K562 (cell line): ENCODE measurements around the gene CTAGE1. TPM values are rescaled to one million over a fixed set of nuclear protein-coding genes. Genes with fewer than 3 reads are reported as not detected.

ENCODE experiments used
- ETV5 ChIP-seq: sonication (generic); formaldehyde crosslinking; IDR thresholded peaks from 2 replicates; pipeline ENCODE4 v1.4.0; 2020; ENCODE audit warnings: low read depth, mild to moderate bottlenecking, missing genetic modification reagents
- FOXA3 ChIP-seq, 2 experiments: fragments of 450-650 bp in 1 of 2; sonication (generic) in 1 of 2; formaldehyde crosslinking; IDR thresholded peaks in 1 of 2; conservative IDR thresholded peaks in 1 of 2; 2 replicates each; pipeline versions ENCODE4 v1.4.0 to v1.8.0; 2020 to 2022; ENCODE audit warnings: mild to moderate bottlenecking in 2 of 2, missing genetic modification reagents in 1 of 2
- GMEB1 ChIP-seq: fragments of 250-450 bp; sonication (Bioruptor Pico); IDR thresholded peaks from 2 replicates; pipeline ENCODE4 v1.4.0; 2020; ENCODE audit warnings: mild to moderate bottlenecking
- HEY1 ChIP-seq: fragments of 250-450 bp; sonication (Bioruptor Pico); IDR thresholded peaks from 2 replicates; pipeline ENCODE4 v1.5.0; 2020; ENCODE audit warnings: mild to moderate bottlenecking, moderate library complexity, borderline replicate concordance
- KLF13 ChIP-seq: fragments of 450-650 bp; IDR thresholded peaks from 2 replicates; pipeline ENCODE4 v1.6.1; 2016; ENCODE audit warnings: missing genetic modification characterization, low read depth, mild to moderate bottlenecking, missing compliant biosample characterization, moderate library complexity, borderline replicate concordance
- NR4A1 ChIP-seq, 2 experiments: fragments of 250-450 bp in 1 of 2; fragments of 450-650 bp in 1 of 2; sonication (Bioruptor Pico) in 1 of 2; IDR thresholded peaks; 2 replicates each; pipeline versions ENCODE4 v1.4.0 to v1.6.1; 2016 to 2020; ENCODE audit warnings: mild to moderate bottlenecking in 2 of 2, missing compliant biosample characterization in 1 of 2, missing genetic modification characterization in 1 of 2, moderate library complexity in 1 of 2
- OTX1 ChIP-seq: fragments of 450-650 bp; formaldehyde crosslinking; IDR thresholded peaks from 2 replicates; pipeline ENCODE4 v1.4.0; 2022; ENCODE audit warnings: mild to moderate bottlenecking
- SREBF2 ChIP-seq: sonication (generic); formaldehyde crosslinking; IDR thresholded peaks from 2 replicates; pipeline ENCODE4 v1.4.0; 2020; ENCODE audit warnings: mild to moderate bottlenecking, missing genetic modification reagents
- ZNF436 ChIP-seq: fragments of 250-450, 450-650 bp; sonication (Bioruptor Pico); formaldehyde crosslinking; IDR thresholded peaks from 2 replicates; pipeline ENCODE4 v1.7.0; 2020; ENCODE audit warnings: mild to moderate bottlenecking
- ZNF444 ChIP-seq: fragments of 250-450 bp; sonication (Bioruptor Pico); IDR thresholded peaks from 2 replicates; pipeline ENCODE4 v1.4.0; 2020; ENCODE audit warnings: mild to moderate bottlenecking, moderate library complexity
- ZNF695 ChIP-seq: fragments of 450-650 bp; formaldehyde crosslinking; IDR thresholded peaks from 2 replicates; pipeline ENCODE4 v1.4.0; 2020; ENCODE audit warnings: mild to moderate bottlenecking, moderate library complexity
- polyA plus RNA-seq, 8 experiments: library from polyadenylated mRNA; depleted of rRNA in 4 of 8; stranded (reverse) in 5 of 8; unstranded in 3 of 8; fragments of >200 nt; fragmentation: Nextera tagmentation in 2 of 8; fragmentation: Illumina TruSeq in 1 of 8; extraction: Ambion mirVana in 2 of 8; extraction: Trizol in 1 of 8; gene quantifications; 2 replicates each; pipeline versions ENCODE4 v1.2.1 to v1.2.3, GENCODE V29; 2011 to 2014; ENCODE audit warnings: inconsistent platforms in 1 of 8, missing spikeins in 1 of 8
- total RNA-seq, 7 experiments: library from RNA; depleted of rRNA in 6 of 7; stranded (reverse); fragments of >200 nt in 6 of 7; fragmentation: Illumina TruSeq in 2 of 7; extraction: Trizol in 2 of 7; gene quantifications; 2 replicates each; pipeline versions ENCODE4 v1.2.1 to v1.2.3, GENCODE V29; 2011 to 2021; ENCODE audit warnings: low replicate concordance in 1 of 7
- TF ChIP-seq, protein P1 (sequence below): fragments of 250-450 bp; sonication (Bioruptor Pico); IDR thresholded peaks from 2 replicates; pipeline ENCODE4 v1.5.0; 2021; ENCODE audit warnings: mild to moderate bottlenecking, borderline replicate concordance
- TF ChIP-seq, protein P2 (sequence below): fragments of 450-650 bp; IDR thresholded peaks from 2 replicates; pipeline ENCODE4 v1.6.1; 2017; ENCODE audit warnings: antibody characterized with exemption, mild to moderate bottlenecking
- TF ChIP-seq, protein P3 (sequence below): fragments of 450-650 bp; formaldehyde crosslinking; IDR thresholded peaks from 2 replicates; pipeline ENCODE4 v1.4.0; 2022; ENCODE audit warnings: mild to moderate bottlenecking, moderate library complexity
- TF ChIP-seq, protein P4 (sequence below), 2 experiments: fragments of 450-650 bp in 1 of 2; sonication (generic) in 1 of 2; formaldehyde crosslinking; conservative IDR thresholded peaks; 2 replicates each; pipeline versions ENCODE4 v1.4.0 to v1.8.1; 2020 to 2022; ENCODE audit warnings: mild to moderate bottlenecking in 1 of 2, missing genetic modification reagents in 1 of 2

The CTAGE1 gene
- total and polyA plus RNA-seq, 9 of the 15 experiments (the other 6 are each of a cell fraction or from before 2014, with no cell fraction given), result not detected

DNA sequence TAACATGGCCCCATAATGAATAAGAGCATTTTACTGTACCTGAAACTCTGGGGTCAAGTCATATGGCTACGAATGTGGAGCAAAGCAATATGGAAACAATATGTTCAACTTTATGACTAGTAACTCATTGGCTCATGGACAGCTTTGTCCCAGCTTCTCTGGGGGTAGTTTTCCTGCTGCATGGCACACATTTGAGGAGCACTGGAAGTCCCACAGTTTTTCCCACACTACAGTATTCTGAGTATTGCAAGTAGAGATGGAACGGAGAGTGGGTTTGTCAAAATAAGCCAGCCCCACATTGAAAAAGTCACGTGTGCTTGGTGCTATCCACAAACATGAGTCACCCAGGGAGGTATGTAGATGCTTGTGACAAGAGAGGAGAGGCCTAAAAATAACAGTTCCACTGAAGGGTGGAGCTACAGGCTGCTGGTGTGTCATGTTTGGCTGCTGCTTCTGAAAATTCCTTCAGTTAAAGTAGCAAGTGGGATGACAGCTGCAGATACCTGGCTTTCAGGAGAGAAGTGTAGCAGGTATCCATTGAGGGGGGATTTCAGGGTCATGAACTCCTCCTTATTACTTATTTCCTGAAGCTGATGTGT, 48.2 kb upstream of the CTAGE1 start (continued):
- TF ChIP-seq HEY1 (CRISPR knock-in tag) (0 out of 2 replicates have a peak, but pooled peaks have one; percentile 39), SREBF2 (CRISPR knock-in tag) (no peak), ETV5 (CRISPR knock-in tag) (peak; percentile 57; the same call in 1 of the 2 replicates), ZNF436 (no peak), FOXA3 (CRISPR knock-in tag; conservative IDR thresholded peaks at IDR 0.05 in 1 of 2, IDR thresholded peaks at IDR 0.05 in 1 of 2) (no peak), KLF13 (tag) (no peak), GMEB1 (CRISPR knock-in tag) (peak; percentile 28; the same call in 1 of the 2 replicates), ZNF444 (CRISPR knock-in tag) (no peak), NR4A1 (CRISPR knock-in tag; IDR thresholded peaks at IDR 0.05) (no peak), NR4A1 (tag; IDR thresholded peaks at IDR 0.05) (peak; percentile 71), OTX1 (CRISPR knock-in tag) (no peak), ZNF695 (CRISPR knock-in tag) (no peak)
- TF ChIP-seq, protein P1, sequence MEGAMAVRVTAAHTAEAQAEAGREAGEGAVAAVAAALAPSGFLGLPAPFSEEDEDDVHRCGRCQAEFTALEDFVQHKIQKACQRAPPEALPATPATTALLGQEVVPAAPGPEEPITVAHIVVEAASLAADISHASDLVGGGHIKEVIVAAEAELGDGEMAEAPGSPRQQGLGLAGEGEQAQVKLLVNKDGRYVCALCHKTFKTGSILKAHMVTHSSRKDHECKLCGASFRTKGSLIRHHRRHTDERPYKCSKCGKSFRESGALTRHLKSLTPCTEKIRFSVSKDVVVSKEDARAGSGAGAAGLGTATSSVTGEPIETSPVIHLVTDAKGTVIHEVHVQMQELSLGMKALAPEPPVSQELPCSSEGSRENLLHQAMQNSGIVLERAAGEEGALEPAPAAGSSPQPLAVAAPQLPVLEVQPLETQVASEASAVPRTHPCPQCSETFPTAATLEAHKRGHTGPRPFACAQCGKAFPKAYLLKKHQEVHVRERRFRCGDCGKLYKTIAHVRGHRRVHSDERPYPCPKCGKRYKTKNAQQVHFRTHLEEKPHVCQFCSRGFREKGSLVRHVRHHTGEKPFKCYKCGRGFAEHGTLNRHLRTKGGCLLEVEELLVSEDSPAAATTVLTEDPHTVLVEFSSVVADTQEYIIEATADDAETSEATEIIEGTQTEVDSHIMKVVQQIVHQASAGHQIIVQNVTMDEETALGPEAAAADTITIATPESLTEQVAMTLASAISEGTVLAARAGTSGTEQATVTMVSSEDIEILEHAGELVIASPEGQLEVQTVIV, result no peak
- TF ChIP-seq, protein P2, sequence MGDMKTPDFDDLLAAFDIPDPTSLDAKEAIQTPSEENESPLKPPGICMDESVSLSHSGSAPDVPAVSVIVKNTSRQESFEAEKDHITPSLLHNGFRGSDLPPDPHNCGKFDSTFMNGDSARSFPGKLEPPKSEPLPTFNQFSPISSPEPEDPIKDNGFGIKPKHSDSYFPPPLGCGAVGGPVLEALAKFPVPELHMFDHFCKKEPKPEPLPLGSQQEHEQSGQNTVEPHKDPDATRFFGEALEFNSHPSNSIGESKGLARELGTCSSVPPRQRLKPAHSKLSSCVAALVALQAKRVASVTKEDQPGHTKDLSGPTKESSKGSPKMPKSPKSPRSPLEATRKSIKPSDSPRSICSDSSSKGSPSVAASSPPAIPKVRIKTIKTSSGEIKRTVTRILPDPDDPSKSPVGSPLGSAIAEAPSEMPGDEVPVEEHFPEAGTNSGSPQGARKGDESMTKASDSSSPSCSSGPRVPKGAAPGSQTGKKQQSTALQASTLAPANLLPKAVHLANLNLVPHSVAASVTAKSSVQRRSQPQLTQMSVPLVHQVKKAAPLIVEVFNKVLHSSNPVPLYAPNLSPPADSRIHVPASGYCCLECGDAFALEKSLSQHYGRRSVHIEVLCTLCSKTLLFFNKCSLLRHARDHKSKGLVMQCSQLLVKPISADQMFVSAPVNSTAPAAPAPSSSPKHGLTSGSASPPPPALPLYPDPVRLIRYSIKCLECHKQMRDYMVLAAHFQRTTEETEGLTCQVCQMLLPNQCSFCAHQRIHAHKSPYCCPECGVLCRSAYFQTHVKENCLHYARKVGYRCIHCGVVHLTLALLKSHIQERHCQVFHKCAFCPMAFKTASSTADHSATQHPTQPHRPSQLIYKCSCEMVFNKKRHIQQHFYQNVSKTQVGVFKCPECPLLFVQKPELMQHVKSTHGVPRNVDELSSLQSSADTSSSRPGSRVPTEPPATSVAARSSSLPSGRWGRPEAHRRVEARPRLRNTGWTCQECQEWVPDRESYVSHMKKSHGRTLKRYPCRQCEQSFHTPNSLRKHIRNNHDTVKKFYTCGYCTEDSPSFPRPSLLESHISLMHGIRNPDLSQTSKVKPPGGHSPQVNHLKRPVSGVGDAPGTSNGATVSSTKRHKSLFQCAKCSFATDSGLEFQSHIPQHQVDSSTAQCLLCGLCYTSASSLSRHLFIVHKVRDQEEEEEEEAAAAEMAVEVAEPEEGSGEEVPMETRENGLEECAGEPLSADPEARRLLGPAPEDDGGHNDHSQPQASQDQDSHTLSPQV, result peak; percentile 66
- TF ChIP-seq, protein P3, sequence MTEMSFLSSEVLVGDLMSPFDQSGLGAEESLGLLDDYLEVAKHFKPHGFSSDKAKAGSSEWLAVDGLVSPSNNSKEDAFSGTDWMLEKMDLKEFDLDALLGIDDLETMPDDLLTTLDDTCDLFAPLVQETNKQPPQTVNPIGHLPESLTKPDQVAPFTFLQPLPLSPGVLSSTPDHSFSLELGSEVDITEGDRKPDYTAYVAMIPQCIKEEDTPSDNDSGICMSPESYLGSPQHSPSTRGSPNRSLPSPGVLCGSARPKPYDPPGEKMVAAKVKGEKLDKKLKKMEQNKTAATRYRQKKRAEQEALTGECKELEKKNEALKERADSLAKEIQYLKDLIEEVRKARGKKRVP, result peak; percentile 70
- TF ChIP-seq, protein P4, sequence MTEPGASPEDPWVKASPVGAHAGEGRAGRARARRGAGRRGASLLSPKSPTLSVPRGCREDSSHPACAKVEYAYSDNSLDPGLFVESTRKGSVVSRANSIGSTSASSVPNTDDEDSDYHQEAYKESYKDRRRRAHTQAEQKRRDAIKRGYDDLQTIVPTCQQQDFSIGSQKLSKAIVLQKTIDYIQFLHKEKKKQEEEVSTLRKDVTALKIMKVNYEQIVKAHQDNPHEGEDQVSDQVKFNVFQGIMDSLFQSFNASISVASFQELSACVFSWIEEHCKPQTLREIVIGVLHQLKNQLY (CRISPR knock-in tag; conservative IDR thresholded peaks at IDR 0.05), result no peak
